BLaER1 (cell line): ENCODE results near the gene SYF2.

ENCODE experiments used
- H3K27ac ChIP-seq: shearing (Covaris generic); formaldehyde crosslinking; 2 replicates; pipeline ENCODE4 v1.8.1; 2022
- H3K27me3 ChIP-seq: shearing (Covaris generic); formaldehyde crosslinking; 2 replicates; pipeline ENCODE4 v1.8.1; 2022
- H3K36me3 ChIP-seq: shearing (Covaris generic); formaldehyde crosslinking; 2 replicates; pipeline ENCODE4 v1.8.1; 2022
- H3K4me1 ChIP-seq: shearing (Covaris generic); formaldehyde crosslinking; 2 replicates; pipeline ENCODE4 v1.8.1; 2022
- H3K4me2 ChIP-seq: shearing (Covaris generic); formaldehyde crosslinking; 2 replicates; pipeline ENCODE4 v1.8.1; 2022
- H3K4me3 ChIP-seq: shearing (Covaris generic); formaldehyde crosslinking; 2 replicates; pipeline ENCODE4 v1.8.1; 2022
- H3K9ac ChIP-seq: shearing (Covaris generic); formaldehyde crosslinking; 2 replicates; pipeline ENCODE4 v1.8.1; 2022
- H3K9me3 ChIP-seq: shearing (Covaris generic); formaldehyde crosslinking; 2 replicates; pipeline ENCODE4 v1.8.1; 2022
- H4K20me1 ChIP-seq: shearing (Covaris generic); formaldehyde crosslinking; 2 replicates; pipeline ENCODE4 v1.8.1; 2022
- Cebpa-rat ChIP-seq: shearing (Covaris generic); IDR thresholded peaks from 2 replicates; pipeline ENCODE4 v1.8.1; 2022

SYF2 gene

GRCh38 chr1:25184001-25184762, 48.1 kb downstream of the SYF2 start:
- no peaks in the 10 kb centered on the region for H3K4me1 ChIP-seq
- no peak for TF ChIP-seq Cebpa-rat
- no peak overlapping the region for H3K27ac ChIP-seq
- H3K9me3 ChIP-seq: no peaks in the 10 kb centered on the region
- H3K9ac ChIP-seq: no peak overlapping the region
- H3K4me3 ChIP-seq: no peak overlapping the region
- no peak overlapping the region for H3K4me2 ChIP-seq
- no peaks in the 10 kb centered on the region for H3K27me3 ChIP-seq
- no peaks in the 10 kb centered on the region for H3K36me3 ChIP-seq
- H4K20me1 ChIP-seq: no peaks in the 10 kb centered on the region

GRCh38 chr1:25183126-25183980, 48.9 kb downstream of the SYF2 start:
- H3K4me3 ChIP-seq: no peak overlapping the region
- H3K27ac ChIP-seq: no peak overlapping the region
- no peak for TF ChIP-seq Cebpa-rat
- no peaks in the 10 kb centered on the region for H3K9me3 ChIP-seq
- H3K4me2 ChIP-seq: no peak overlapping the region
- H3K4me1 ChIP-seq: no peaks in the 10 kb centered on the region
- no peak overlapping the region for H3K9ac ChIP-seq
- no peaks in the 10 kb centered on the region for H3K27me3 ChIP-seq
- H4K20me1 ChIP-seq: no peaks in the 10 kb centered on the region
- H3K36me3 ChIP-seq: no peaks in the 10 kb centered on the region

GRCh38 chr1:25182629-25183028, 49.7 kb downstream of the SYF2 start:
- Histone ChIP-seq H3K4me2 (no peak overlapping the region), H3K9ac (no peak overlapping the region), H3K4me1 (no peaks in the 10 kb centered on the region), H4K20me1 (no peaks in the 10 kb centered on the region), H3K36me3 (no peaks in the 10 kb centered on the region), H3K27me3 (no peaks in the 10 kb centered on the region), H3K27ac (no peak overlapping the region), H3K9me3 (peaks cover 2% of the 10 kb centered on the region; the same call in 1 of the 2 replicates), H3K4me3 (no peak overlapping the region)
- no peak for TF ChIP-seq Cebpa-rat

- Histone ChIP-seq H3K27me3 (no peaks in the 10 kb centered on the region), H3K9ac (no peak overlapping the region), H4K20me1 (no peaks in the 10 kb centered on the region), H3K4me3 (no peak overlapping the region), H3K36me3 (no peaks in the 10 kb centered on the region), H3K9me3 (peaks cover 18% of the 10 kb centered on the region), H3K4me1 (no peaks in the 10 kb centered on the region), H3K27ac (no peak overlapping the region), H3K4me2 (no peak overlapping the region)
- no peak for TF ChIP-seq Cebpa-rat
Measured at GRCh38 chr1:25180996-25181395, 51.3 kb downstream of the SYF2 start.

- Histone ChIP-seq H3K9me3 (peaks cover 20% of the 10 kb centered on the region), H3K27me3 (no peaks in the 10 kb centered on the region), H3K36me3 (no peaks in the 10 kb centered on the region), H3K4me3 (no peak overlapping the region), H3K27ac (no peak overlapping the region), H3K4me1 (no peaks in the 10 kb centered on the region), H3K4me2 (no peak overlapping the region), H4K20me1 (no peaks in the 10 kb centered on the region), H3K9ac (no peak overlapping the region)
- TF ChIP-seq Cebpa-rat: no peak
Measured at GRCh38 chr1:25178917-25179561, 53.3 kb downstream of the SYF2 start.

- TF ChIP-seq Cebpa-rat: no peak
- Histone ChIP-seq H3K36me3 (no peaks in the 10 kb centered on the region), H4K20me1 (no peaks in the 10 kb centered on the region; the same call in 1 of the 2 replicates)
Measured at GRCh38 chr1:25174730-25175612, 57.3 kb downstream of the SYF2 start.

GRCh38 chr1:25174363-25174729, 58.0 kb downstream of the SYF2 start:
- Histone ChIP-seq H3K9me3 (peaks cover 20% of the 10 kb centered on the region), H3K27ac (no peak overlapping the region), H3K36me3 (no peaks in the 10 kb centered on the region), H3K9ac (no peak overlapping the region), H3K4me1 (no peaks in the 10 kb centered on the region), H4K20me1 (no peaks in the 10 kb centered on the region; the same call in 1 of the 2 replicates), H3K4me3 (no peak overlapping the region), H3K4me2 (no peak overlapping the region), H3K27me3 (no peaks in the 10 kb centered on the region)
- TF ChIP-seq Cebpa-rat: no peak

More at GRCh38 chr1:25174730-25175612, 57.3 kb downstream of the SYF2 start:
- no peaks in the 10 kb centered on the region for H3K27me3 ChIP-seq
- no peak overlapping the region for H3K27ac ChIP-seq
- H3K9ac ChIP-seq: no peak overlapping the region
- peaks cover 20% of the 10 kb centered on the region for H3K9me3 ChIP-seq
- H3K4me2 ChIP-seq: no peak overlapping the region
- H3K4me1 ChIP-seq: no peaks in the 10 kb centered on the region
- no peak overlapping the region for H3K4me3 ChIP-seq

- no peak for TF ChIP-seq Cebpa-rat
Measured at GRCh38 chr1:25173809-25174340, 58.4 kb downstream of the SYF2 start.

More at GRCh38 chr1:25173809-25174340, 58.4 kb downstream of the SYF2 start:
- Histone ChIP-seq H4K20me1 (peaks cover 2% of the 10 kb centered on the region; the same call in 1 of the 2 replicates), H3K4me3 (no peak overlapping the region), H3K27ac (no peak overlapping the region), H3K27me3 (peaks cover under 1% of the 10 kb centered on the region; the same call in 1 of the 2 replicates), H3K9ac (no peak overlapping the region), H3K36me3 (no peaks in the 10 kb centered on the region), H3K4me2 (no peak overlapping the region), H3K4me1 (no peaks in the 10 kb centered on the region), H3K9me3 (peaks cover 20% of the 10 kb centered on the region)
